SK-N-MC (cell line): ENCODE measurements around the gene FAM241A.
"Not testable (repeated sequence)": the region's sequence is repeated elsewhere in the genome, so short reads cannot be mapped to it uniquely, and the experiment has no call there.

Experiments used
- DNase-seq: peaks from one replicate; pipeline ENCODE4 v3.0.0-alpha.2; 2011; ENCODE audit warnings: low read depth, low spot score
- H3K27ac ChIP-seq: fragments of 200-600 bp; sonication (generic); 2 replicates; pipeline ENCODE4 v1.5.1; 2016; ENCODE audit warnings: mixed run types
- H3K36me3 ChIP-seq: fragments of 200-600 bp; sonication (generic); 2 replicates; pipeline ENCODE4 v1.6.1; 2017; ENCODE audit warnings: antibody characterized with exemption, low read length, mixed read lengths; ENCODE audit not compliant: insufficient read depth
- H3K4me3 ChIP-seq: fragments of 200-600 bp; sonication (generic); 2 replicates; pipeline ENCODE4 v1.5.1; 2016
- H3K9ac ChIP-seq: fragments of 200-600 bp; sonication (generic); 2 replicates; pipeline ENCODE4 v1.8.0; 2017; ENCODE audit warnings: mixed run types, mixed read lengths; ENCODE audit not compliant: insufficient read length
- H3K9me3 ChIP-seq: fragments of 200-600 bp; sonication (generic); 2 replicates; pipeline ENCODE4 v1.6.1; 2017; ENCODE audit warnings: low read depth, mild to moderate bottlenecking, antibody characterized with exemption, low read length, moderate library complexity, mixed read lengths
- EZH2 ChIP-seq: fragments of 200-600 bp; sonication (generic); IDR thresholded peaks from one replicate; pipeline ENCODE4 v1.6.1; 2017; ENCODE audit warnings: antibody characterized with exemption
- FOXP2 ChIP-seq: optimal IDR thresholded peaks from 2 replicates; pipeline ENCODE3; 2011; ENCODE audit warnings: mild to moderate bottlenecking, moderate library complexity; ENCODE audit not compliant: insufficient read depth; ENCODE audit errors: extremely low read length, control extremely low read depth
- POLR2AphosphoS5 ChIP-seq: IDR thresholded peaks from 2 replicates; pipeline ENCODE4 v1.6.1; 2012; ENCODE audit warnings: mild to moderate bottlenecking, low read depth, low read length, borderline replicate concordance

Gene FAM241A

GRCh38 chr4:112167794-112168193 is 22.5 kb downstream of the FAM241A start:
- H3K4me3 ChIP-seq = no peak overlapping the region
- DNase-seq = no peak
- H3K27ac ChIP-seq = no peak overlapping the region
- H3K9me3 ChIP-seq = no peaks in the 10 kb centered on the region
- no peak for TF ChIP-seq EZH2
- no peak for TF ChIP-seq POLR2AphosphoS5
- TF ChIP-seq FOXP2 = no peak
- H3K36me3 ChIP-seq = no peaks in the 10 kb centered on the region
- no peak overlapping the region for H3K9ac ChIP-seq

DNA sequence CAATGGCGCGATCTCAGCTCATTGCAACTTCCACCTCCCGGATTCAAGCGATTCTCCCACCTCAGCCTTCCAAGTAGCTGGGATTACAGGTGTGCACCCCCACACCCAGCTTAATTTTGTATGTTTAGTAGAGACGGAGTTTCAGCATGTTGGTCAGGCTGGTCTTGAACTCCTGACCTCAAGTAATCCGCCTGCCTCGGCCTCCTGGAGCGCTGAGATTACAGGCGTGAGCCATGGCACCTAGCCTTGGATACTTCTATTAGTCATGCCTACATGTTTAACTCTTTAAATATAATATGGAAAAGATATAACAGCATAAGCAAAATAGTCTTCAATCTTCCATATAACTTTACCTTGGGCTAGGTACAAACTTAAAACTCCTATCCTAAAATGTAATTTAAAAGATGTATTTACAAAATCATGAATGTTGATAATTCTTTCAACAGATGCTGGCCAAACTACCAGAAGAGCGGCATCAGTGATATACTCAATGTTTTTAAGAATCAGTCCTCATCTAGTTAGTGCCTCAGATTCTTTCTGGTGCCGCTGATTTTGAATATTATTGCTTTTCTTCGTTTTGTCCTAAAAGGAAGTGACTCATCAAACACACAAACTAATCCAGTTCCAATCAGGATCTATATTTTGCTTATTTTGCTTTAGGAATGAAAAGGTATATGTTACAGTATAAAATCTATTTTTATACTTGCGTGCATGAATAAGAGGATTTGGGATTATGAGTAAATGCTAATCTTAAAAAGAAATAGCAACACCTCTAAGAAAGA is 23.7 kb downstream of the FAM241A start:
- Histone ChIP-seq H3K9ac (no peak overlapping the region), H3K9me3 (no peaks in the 10 kb centered on the region), H3K4me3 (no peak overlapping the region), H3K27ac (no peak overlapping the region), H3K36me3 (no peaks in the 10 kb centered on the region)
- TF ChIP-seq EZH2 (no peak), POLR2AphosphoS5 (no peak), FOXP2 (no peak)
- DNase-seq = no peak

DNA sequence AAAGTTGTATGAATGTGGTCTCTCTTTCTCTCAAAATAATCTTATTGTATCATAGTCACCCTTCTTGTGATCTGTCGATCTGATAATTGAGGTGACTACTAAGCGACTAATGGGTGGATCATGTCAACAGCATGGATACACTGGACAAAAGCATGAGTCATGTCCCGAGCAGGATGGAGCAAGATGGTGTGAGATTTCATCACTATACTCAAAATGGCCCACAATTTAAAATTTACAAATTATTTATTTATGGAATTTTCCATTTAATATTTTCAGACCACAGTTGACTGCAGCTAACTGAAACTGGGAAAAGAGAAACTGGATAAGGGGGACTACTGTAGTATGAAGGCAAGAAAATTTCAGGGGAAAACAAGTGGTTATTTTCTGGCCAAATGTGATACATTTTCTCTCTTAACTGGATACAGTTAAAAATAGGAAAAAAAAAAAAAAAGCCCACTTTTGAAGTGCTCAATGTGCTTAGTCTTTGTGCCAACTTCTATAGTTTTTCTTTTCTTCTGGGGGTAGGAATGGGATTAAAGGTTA is 25.3 kb downstream of the FAM241A start:
- Histone ChIP-seq H3K9me3 (no peaks in the 10 kb centered on the region), H3K9ac (no peak overlapping the region), H3K27ac (no peak overlapping the region), H3K4me3 (no peak overlapping the region), H3K36me3 (no peaks in the 10 kb centered on the region)
- TF ChIP-seq POLR2AphosphoS5 = no peak
- TF ChIP-seq FOXP2 = no peak
- TF ChIP-seq EZH2 = no peak
- no peak for DNase-seq

DNA sequence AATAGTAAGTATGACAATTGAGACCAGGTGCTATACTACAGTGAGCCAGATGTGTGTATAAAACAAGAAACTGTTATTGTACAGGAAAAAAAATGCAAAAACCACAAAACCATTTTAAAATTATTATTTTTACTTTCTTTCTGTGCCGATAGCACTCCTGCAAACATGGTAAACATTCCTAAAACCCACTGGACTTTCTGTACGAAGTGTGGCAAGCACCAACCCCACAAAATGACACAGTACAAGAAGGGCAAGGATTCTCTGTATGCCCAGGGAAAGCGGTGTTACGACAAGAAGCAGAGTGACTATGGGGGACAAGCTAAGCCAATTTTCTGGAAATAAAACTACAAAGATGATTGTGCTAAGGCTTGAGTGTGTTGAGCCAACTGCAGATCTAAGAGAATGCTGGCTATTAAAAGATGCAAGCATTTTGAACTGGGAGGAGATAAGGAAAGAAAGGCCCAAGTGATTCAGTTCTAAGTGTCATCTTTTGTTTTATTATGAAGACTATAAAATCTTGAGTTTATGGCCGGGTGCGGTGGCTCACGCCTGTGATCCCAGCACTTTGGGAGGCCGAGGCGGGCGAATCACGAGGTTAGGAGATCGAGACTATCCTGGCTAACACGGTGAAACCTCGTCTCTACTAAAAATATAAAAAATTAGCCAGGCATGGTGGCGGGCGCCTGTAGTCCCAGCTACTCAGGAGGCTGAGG is 26.0 kb downstream of the FAM241A start:
- H3K9ac ChIP-seq, H3K4me3 ChIP-seq, DNase-seq, H3K9me3 ChIP-seq, H3K27ac ChIP-seq, H3K36me3 ChIP-seq: not testable (repeated sequence)

- no peaks in the 10 kb centered on the region for H3K9me3 ChIP-seq
- no peak overlapping the region for H3K9ac ChIP-seq
- no peak overlapping the region for H3K4me3 ChIP-seq
- no peak for TF ChIP-seq EZH2
- TF ChIP-seq FOXP2 = no peak
- TF ChIP-seq POLR2AphosphoS5 = no peak
- DNase-seq = no peak
- no peaks in the 10 kb centered on the region for H3K36me3 ChIP-seq
- no peak overlapping the region for H3K27ac ChIP-seq
Measured at GRCh38 chr4:112172180-112172579, 26.9 kb downstream of the FAM241A start.

DNA sequence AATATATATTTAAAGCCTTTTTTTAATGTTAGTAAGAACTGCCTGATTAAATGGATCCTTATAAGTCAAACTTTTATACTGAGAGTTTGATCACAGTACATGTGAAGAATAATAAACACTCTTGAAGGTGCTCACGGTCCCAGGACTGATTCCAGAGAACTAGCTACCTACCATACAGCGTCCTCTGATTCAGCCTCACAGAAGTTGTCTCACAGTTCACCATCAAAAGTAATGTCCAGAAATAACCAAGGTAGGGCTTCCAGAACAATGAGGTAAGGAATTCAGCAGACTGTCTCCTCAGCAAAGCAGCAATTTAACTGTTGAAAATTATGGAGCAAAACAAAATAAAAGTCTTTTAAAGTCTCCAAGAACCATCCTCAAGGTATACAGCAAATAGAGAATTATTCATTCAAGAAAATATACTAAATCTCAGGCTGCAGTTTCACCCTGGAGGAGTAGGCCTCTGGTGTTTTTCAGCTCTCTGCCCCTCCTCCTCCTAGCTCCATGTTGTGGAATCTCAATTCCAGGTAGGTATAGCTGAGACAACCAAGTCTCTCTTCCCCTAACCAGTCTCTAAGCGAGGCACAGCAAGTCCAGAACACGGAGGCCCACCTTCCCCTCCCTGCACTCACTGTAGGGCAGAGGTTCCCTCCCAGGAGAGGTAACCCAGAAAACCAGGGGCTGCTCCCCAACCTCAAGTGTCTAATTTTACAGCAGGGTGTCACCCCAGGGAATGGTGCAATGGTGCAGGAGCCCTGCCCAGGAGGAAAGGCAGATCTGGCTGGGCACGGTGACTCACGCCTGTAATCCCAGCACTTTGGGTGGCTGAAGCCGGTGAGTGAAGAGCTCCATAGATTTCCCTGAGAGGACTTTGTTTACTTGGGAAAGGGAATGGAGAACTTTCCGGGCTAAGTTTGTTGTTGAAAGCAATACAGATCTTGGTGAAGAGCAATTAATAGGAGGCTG is 28.6 kb downstream of the FAM241A start:
- DNase-seq = no peak
- no peaks in the 10 kb centered on the region for H3K36me3 ChIP-seq
- TF ChIP-seq EZH2 = no peak
- no peak for TF ChIP-seq FOXP2
- no peak for TF ChIP-seq POLR2AphosphoS5
- no peaks in the 10 kb centered on the region for H3K9me3 ChIP-seq
- H3K4me3 ChIP-seq = no peak overlapping the region
- H3K9ac ChIP-seq = no peak overlapping the region
- H3K27ac ChIP-seq = no peak overlapping the region

- no peak overlapping the region for H3K9ac ChIP-seq
- no peak overlapping the region for H3K27ac ChIP-seq
- H3K36me3 ChIP-seq = no peaks in the 10 kb centered on the region
- H3K4me3 ChIP-seq = no peak overlapping the region
- no peak for TF ChIP-seq FOXP2
- TF ChIP-seq POLR2AphosphoS5 = no peak
- no peak for TF ChIP-seq EZH2
- no peak for DNase-seq
- H3K9me3 ChIP-seq = no peaks in the 10 kb centered on the region
Measured at GRCh38 chr4:112175840-112176239, 30.6 kb downstream of the FAM241A start.

- H3K4me3 ChIP-seq = no peak overlapping the region
- TF ChIP-seq FOXP2 (no peak), POLR2AphosphoS5 (no peak), EZH2 (no peak)
- H3K9ac ChIP-seq = no peak overlapping the region
- no peak for DNase-seq
- H3K36me3 ChIP-seq = no peaks in the 10 kb centered on the region
- H3K9me3 ChIP-seq = no peaks in the 10 kb centered on the region
- H3K27ac ChIP-seq = no peak overlapping the region
Measured at GRCh38 chr4:112176596-112176995, 31.3 kb downstream of the FAM241A start.

GRCh38 chr4:112178741-112179140 is 33.5 kb downstream of the FAM241A start:
- H3K9me3 ChIP-seq, DNase-seq: not testable (repeated sequence)

More at GRCh38 chr4:112178741-112179140, 33.5 kb downstream of the FAM241A start:
- H3K4me3 ChIP-seq, H3K9ac ChIP-seq, H3K36me3 ChIP-seq, H3K27ac ChIP-seq: not testable (repeated sequence)
